ENCODE results near the gene ATN1.

DNA sequence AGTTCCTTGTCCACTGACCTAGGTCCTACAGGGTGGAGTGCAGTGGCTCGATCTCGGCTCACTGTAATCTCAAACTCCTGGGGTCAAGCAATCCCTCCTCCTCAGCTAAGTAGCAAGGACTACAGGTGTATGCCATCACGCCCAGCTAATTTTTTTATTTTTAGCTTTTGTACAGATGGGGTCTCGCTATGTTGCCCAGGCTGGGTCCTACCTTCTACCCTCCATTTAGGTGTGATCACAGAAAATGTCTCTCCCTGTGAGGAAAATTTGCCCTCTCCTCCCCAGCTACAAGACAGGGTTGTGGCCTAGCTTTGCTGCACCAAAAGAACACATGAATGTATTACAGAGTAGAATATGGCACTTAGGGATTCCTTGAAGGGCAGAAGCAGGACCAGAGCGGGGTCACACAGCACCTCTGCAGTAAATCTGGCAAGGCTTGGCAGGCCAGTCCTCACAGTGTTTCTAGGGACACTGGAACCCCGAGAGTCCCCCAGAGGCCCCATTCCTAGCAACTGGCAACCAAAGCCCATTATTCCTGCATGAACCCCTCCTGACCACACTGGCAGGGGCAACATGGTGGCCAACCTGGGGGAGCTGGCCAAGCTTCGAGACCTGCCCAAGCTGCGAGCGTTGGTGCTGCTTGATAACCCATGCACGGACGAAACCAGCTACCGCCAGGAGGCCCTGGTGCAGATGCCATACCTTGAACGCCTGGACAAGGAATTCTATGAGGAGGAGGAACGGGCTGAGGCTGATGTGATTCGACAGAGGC lies 15.4 kb upstream of the ATN1 start:
- no peak for TF ChIP-seq POLR2A (IDR thresholded peaks at IDR 0.05)
- TF ChIP-seq, protein P1, sequence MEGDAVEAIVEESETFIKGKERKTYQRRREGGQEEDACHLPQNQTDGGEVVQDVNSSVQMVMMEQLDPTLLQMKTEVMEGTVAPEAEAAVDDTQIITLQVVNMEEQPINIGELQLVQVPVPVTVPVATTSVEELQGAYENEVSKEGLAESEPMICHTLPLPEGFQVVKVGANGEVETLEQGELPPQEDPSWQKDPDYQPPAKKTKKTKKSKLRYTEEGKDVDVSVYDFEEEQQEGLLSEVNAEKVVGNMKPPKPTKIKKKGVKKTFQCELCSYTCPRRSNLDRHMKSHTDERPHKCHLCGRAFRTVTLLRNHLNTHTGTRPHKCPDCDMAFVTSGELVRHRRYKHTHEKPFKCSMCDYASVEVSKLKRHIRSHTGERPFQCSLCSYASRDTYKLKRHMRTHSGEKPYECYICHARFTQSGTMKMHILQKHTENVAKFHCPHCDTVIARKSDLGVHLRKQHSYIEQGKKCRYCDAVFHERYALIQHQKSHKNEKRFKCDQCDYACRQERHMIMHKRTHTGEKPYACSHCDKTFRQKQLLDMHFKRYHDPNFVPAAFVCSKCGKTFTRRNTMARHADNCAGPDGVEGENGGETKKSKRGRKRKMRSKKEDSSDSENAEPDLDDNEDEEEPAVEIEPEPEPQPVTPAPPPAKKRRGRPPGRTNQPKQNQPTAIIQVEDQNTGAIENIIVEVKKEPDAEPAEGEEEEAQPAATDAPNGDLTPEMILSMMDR (IDR thresholded peaks at IDR 0.05): no peak

Data from sigmoid colon (tissue), 3 donors.